Measurements from ENCODE around the gene RXFP2.
A peak's percentile ranks its signal among the peaks of the same experiment; 100 is the strongest.

RXFP2 gene

DNA sequence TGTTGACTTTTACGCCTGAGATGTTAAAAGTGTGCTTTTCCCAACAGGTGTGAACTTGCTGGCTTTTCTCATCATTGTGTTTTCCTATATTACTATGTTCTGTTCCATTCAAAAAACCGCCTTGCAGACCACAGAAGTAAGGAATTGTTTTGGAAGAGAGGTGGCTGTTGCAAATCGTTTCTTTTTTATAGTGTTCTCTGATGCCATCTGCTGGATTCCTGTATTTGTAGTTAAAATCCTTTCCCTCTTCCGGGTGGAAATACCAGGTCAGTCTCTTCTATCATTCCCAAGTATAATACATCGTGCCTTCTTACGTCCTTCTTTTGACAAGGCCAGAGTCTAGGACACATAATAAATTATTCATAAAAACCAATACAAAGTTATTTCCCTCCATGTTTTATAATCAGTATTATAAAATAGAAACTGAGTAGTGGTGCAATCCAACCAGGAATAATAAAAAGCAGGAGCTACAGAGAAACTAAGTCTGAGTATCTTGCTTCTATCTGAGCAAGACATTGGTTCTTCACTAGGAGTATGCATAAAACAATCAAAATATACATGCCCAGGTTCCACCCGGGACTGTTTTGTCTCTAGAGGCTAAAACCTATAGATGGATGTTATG lies 57.9 kb downstream of the RXFP2 start:
- H3K4me3 ChIP-seq (ENCODE audit: low read length), result no peak overlapping the region
- no peaks in the 10 kb centered on the region for H3K36me3 ChIP-seq (ENCODE audit: control insufficient read depth, insufficient read depth, low read length, severe bottlenecking)
- H3K27me3 ChIP-seq (replicated peaks; ENCODE audit: control insufficient read depth, insufficient read depth, low read length), result no peaks in the 10 kb centered on the region
- no peaks in the 10 kb centered on the region for H3K9me3 ChIP-seq (ENCODE audit: control insufficient read depth, low read length)
- H3K9ac ChIP-seq (ENCODE audit: low read length), result peak overlapping the region; percentile 6
- H3K4me1 ChIP-seq (ENCODE audit: control insufficient read depth, insufficient read depth, low read length), result peaks cover 22% of the 10 kb centered on the region
- peak; percentile 81 for DNase-seq (ENCODE audit: low read depth)

DNA sequence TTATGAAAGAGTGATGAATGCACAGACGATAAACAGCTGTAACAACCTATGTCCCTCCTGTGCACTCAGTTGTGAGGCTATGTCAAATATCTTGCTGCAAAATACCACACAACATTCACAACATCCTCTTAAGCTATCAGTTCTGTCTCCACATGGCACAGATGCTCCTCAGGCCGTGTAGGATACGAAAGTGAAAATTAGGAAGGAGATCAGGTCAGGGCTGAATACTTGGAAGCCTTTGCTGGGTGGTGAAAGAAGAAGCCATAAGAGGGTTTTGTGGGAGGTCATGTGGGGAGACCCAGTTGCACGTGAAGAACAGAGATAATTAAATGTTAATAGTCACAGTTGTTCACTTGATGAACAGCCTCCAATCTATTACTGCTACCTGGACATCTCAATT lies 58.9 kb downstream of the RXFP2 start:
- peaks cover 16% of the 10 kb centered on the region for H3K4me1 ChIP-seq (ENCODE audit: control insufficient read depth, insufficient read depth, low read length)
- H3K4me3 ChIP-seq (ENCODE audit: low read length), result no peak overlapping the region
- no peaks in the 10 kb centered on the region for H3K27me3 ChIP-seq (replicated peaks; ENCODE audit: control insufficient read depth, insufficient read depth, low read length)
- H3K9ac ChIP-seq (ENCODE audit: low read length), result no peak overlapping the region
- DNase-seq (ENCODE audit: low read depth), result no peak
- H3K36me3 ChIP-seq (ENCODE audit: control insufficient read depth, insufficient read depth, low read length, severe bottlenecking), result no peaks in the 10 kb centered on the region
- H3K9me3 ChIP-seq (ENCODE audit: control insufficient read depth, low read length), result no peaks in the 10 kb centered on the region

DNA sequence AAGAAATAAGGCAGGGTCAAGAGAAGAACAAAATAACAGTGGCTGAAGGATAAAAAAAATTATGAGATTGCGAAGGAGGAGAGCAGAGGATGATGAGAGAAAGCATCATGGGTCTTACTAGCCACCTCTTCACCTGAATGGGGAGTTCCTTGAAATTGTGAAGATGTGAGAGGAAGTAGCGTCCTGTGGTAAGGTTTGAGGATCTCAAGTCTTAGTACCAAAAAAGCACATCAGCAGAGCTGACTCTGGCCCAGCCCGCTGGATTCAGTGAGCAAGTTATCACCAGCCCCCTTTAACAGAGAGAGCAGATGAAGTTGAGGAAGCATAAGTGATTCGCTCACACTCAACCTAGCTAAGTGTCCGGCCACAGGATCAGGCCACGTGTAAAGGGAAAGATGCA lies 61.8 kb downstream of the RXFP2 start:
- Histone ChIP-seq H3K4me3 (ENCODE audit: low read length) (no peak overlapping the region), H3K27me3 (replicated peaks; ENCODE audit: control insufficient read depth, insufficient read depth, low read length) (no peaks in the 10 kb centered on the region), H3K36me3 (ENCODE audit: control insufficient read depth, insufficient read depth, low read length, severe bottlenecking) (no peaks in the 10 kb centered on the region), H3K9ac (ENCODE audit: low read length) (no peak overlapping the region), H3K9me3 (ENCODE audit: control insufficient read depth, low read length) (no peaks in the 10 kb centered on the region), H3K4me1 (ENCODE audit: control insufficient read depth, insufficient read depth, low read length) (no peaks in the 10 kb centered on the region)
- no peak for DNase-seq (ENCODE audit: low read depth)

DNA sequence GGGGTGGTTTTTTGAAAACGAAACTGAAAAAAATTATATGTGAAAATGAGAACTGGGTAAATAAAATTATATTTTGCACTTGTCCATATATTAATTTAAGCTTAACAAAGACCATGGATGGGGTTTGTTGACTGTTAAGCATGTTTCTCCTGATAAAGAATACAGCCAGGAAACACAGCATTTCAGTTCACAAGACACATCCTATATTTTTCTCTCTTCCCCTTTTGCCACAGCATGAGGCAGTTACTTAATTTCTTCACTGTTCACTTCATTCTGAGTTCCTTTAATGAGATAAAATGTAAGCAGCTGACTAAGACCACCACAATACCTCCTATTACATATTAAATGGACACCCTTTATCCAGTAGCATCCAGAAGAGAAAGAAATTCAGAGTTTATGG lies 64.0 kb downstream of the RXFP2 start:
- no peak overlapping the region for H3K4me3 ChIP-seq (ENCODE audit: low read length)
- H3K9ac ChIP-seq (ENCODE audit: low read length), result no peak overlapping the region
- DNase-seq (ENCODE audit: low read depth), result no peak
- no peaks in the 10 kb centered on the region for H3K36me3 ChIP-seq (ENCODE audit: control insufficient read depth, insufficient read depth, low read length, severe bottlenecking)
- H3K9me3 ChIP-seq (ENCODE audit: control insufficient read depth, low read length), result no peaks in the 10 kb centered on the region
- H3K4me1 ChIP-seq (ENCODE audit: control insufficient read depth, insufficient read depth, low read length), result peaks cover 4% of the 10 kb centered on the region
- H3K27me3 ChIP-seq (replicated peaks; ENCODE audit: control insufficient read depth, insufficient read depth, low read length), result no peaks in the 10 kb centered on the region

DNA sequence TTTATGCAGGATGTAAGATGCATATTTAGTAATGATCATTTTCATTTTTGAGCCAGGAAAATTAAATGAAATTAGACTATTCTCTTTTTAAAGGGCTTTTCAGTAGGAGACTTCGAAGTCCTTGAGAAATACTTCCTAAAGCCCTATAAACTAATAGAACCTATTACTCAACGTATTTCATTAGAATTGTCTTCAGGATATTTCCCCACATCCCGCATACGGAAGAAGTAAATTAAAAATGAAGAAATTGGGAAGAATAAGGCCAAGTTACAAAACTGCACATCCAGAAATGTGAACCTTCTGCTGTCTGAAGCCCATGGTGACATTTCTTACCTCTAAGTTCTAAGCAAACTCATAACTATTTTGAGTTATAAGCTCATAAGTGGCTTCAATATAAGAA lies 66.5 kb downstream of the RXFP2 start:
- no peaks in the 10 kb centered on the region for H3K9me3 ChIP-seq (ENCODE audit: control insufficient read depth, low read length)
- H3K27me3 ChIP-seq (replicated peaks; ENCODE audit: control insufficient read depth, insufficient read depth, low read length), result no peaks in the 10 kb centered on the region
- peaks cover 4% of the 10 kb centered on the region for H3K4me1 ChIP-seq (ENCODE audit: control insufficient read depth, insufficient read depth, low read length)
- DNase-seq (ENCODE audit: low read depth), result no peak
- H3K9ac ChIP-seq (ENCODE audit: low read length), result no peak overlapping the region
- H3K36me3 ChIP-seq (ENCODE audit: control insufficient read depth, insufficient read depth, low read length, severe bottlenecking), result no peaks in the 10 kb centered on the region
- no peak overlapping the region for H3K4me3 ChIP-seq (ENCODE audit: low read length)

DNA sequence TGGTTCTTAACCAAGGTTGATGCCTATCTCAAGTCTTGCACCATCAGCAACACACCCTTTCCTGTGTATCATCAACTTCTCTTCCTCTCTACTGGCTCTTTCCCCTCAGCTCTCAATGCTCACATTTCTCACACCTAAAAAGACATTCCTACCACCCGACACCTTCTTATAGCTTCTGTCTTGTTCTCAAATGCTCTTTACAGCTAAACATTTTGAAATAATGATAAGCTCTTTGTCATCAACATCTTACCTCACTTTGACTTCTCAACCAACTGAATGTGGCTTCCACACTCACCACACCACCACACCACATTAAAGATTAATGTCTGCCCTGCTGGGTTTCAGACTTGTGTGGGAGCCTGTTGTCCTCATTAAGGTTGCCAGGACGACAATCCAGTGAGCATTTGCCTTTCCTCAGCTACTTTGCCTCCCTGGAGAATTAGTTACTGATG lies 67.8 kb downstream of the RXFP2 start:
- Histone ChIP-seq H3K36me3 (ENCODE audit: control insufficient read depth, insufficient read depth, low read length, severe bottlenecking) (no peaks in the 10 kb centered on the region), H3K9me3 (ENCODE audit: control insufficient read depth, low read length) (no peaks in the 10 kb centered on the region), H3K27me3 (replicated peaks; ENCODE audit: control insufficient read depth, insufficient read depth, low read length) (no peaks in the 10 kb centered on the region), H3K4me3 (ENCODE audit: low read length) (no peak overlapping the region), H3K4me1 (ENCODE audit: control insufficient read depth, insufficient read depth, low read length) (peaks cover 4% of the 10 kb centered on the region), H3K9ac (ENCODE audit: low read length) (no peak overlapping the region)
- no peak for DNase-seq (ENCODE audit: low read depth)

DNA sequence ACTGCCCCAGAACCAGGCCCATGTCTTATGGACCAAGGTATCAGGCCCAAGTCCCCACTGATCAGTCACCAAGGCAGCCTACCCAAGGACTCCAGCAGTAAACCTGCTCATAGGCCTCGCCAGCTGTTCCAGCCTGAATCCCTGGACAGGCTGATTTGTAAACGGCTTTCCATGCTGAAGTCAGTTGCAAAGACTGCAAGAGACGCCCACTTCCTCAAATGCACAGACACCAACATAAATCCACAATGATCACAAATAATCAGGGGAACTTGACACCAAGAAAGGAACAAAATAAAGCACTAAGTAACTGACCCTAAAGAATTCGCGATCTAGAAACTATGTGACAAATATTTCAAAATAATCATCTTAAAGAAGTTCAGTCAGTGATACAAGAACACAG lies 75.2 kb downstream of the RXFP2 start:
- Histone ChIP-seq H3K9ac (ENCODE audit: low read length) (no peak overlapping the region), H3K4me1 (ENCODE audit: control insufficient read depth, insufficient read depth, low read length) (no peaks in the 10 kb centered on the region), H3K4me3 (ENCODE audit: low read length) (no peak overlapping the region), H3K9me3 (ENCODE audit: control insufficient read depth, low read length) (peaks cover 22% of the 10 kb centered on the region), H3K27me3 (replicated peaks; ENCODE audit: control insufficient read depth, insufficient read depth, low read length) (no peaks in the 10 kb centered on the region), H3K36me3 (ENCODE audit: control insufficient read depth, insufficient read depth, low read length, severe bottlenecking) (no peaks in the 10 kb centered on the region)
- DNase-seq (ENCODE audit: low read depth), result no peak

DNA sequence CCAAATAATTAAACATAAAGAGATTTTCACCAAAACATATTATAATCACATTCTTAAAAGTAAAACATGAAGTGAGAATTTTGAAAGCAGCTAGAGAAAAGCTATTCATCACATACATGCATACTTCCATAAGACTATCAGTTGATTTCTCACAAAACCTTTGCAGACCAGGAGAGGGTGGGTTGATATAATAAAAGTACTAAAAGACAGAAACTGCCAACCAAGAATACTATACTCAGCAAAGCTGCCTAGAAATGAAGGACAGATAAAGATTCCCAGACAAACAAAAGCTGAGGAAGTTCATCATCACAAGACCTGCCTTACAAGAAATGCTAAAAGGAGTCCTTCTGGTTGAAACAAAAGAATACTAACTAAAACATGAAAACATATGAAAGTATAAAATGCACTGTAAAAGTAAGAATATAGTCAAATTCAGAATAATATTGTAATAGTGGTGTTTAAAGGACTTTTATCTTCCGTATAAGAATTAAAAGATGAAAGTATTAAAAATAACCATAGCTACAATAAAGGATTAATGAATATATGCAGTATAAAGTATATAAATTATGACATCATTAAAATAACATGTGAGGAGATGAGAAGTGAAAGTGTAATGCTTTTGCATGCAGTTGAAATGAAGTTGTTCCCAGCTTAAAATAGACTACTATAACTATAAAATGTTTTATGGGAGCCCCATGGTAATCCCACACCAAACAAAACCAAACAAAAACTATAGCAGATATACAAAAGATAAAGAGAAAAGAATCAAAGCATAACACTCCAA lies 76.2 kb downstream of the RXFP2 start:
- no peak for DNase-seq (ENCODE audit: low read depth)
- Histone ChIP-seq H3K36me3 (ENCODE audit: control insufficient read depth, insufficient read depth, low read length, severe bottlenecking) (no peaks in the 10 kb centered on the region), H3K9ac (ENCODE audit: low read length) (no peak overlapping the region), H3K4me1 (ENCODE audit: control insufficient read depth, insufficient read depth, low read length) (no peaks in the 10 kb centered on the region), H3K27me3 (replicated peaks; ENCODE audit: control insufficient read depth, insufficient read depth, low read length) (no peaks in the 10 kb centered on the region), H3K9me3 (ENCODE audit: control insufficient read depth, low read length) (peaks cover 22% of the 10 kb centered on the region), H3K4me3 (ENCODE audit: low read length) (no peak overlapping the region)

DNA sequence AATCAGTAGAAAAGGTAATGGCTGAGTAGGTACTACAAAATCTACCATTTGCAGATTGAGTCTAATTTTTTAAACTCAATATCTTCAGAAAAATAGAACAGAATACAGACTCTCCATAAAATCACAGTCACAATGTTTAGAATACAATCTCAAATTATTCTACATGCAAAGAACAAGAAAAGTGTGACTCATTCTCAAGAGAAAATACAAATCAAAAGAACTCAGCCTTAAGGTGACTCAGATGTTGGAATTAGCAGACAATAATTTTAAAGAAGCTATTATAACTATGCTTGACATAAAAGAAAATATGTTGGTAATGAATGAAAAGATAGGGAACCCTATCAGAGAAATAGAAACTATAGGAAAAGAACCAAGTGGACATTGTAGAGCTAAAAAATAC lies 78.9 kb downstream of the RXFP2 start:
- no peak overlapping the region for H3K4me3 ChIP-seq (ENCODE audit: low read length)
- H3K9ac ChIP-seq (ENCODE audit: low read length), result no peak overlapping the region
- H3K9me3 ChIP-seq (ENCODE audit: control insufficient read depth, low read length), result peaks cover 22% of the 10 kb centered on the region
- H3K27me3 ChIP-seq (replicated peaks; ENCODE audit: control insufficient read depth, insufficient read depth, low read length), result no peaks in the 10 kb centered on the region
- H3K4me1 ChIP-seq (ENCODE audit: control insufficient read depth, insufficient read depth, low read length), result no peaks in the 10 kb centered on the region
- no peaks in the 10 kb centered on the region for H3K36me3 ChIP-seq (ENCODE audit: control insufficient read depth, insufficient read depth, low read length, severe bottlenecking)
- DNase-seq (ENCODE audit: low read depth), result no peak

DNA sequence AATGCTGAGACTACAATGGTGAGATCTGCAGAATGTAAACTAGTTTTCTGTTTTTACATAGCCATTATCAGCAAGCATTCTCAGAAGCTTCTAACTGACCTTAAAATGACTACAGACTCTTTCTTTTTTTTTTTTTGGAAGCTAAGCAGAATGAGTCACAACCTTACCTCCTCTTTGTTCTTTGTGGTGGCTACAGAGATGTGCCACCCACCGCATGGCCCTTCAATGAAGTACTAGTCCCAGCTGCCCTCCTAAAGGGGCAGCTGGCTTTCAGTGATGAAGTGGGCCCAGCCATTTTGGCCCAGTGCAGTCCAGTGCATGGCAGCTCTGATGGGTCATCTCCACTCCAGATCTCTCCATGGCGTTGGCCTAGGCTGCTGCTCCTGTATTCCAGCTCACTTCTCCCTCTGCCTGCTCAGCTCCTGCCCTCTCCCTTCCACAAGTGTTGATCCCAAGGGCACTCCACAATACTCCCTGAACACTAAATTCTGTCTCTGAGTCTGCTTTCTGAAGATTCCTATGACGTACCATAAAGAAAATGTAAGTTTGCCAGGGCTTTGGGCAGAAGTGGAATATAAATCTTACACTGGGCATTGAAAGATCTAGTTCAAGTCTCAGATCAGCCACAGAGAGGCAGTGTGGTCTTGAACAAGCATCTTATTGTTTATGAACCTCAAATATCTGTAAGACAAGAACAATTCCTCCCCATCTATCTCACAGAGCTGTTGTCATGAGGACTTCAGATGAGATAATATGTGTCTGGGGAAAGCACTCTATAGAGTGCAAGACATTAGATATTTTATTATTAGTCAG lies 85.6 kb downstream of the RXFP2 start:
- no peaks in the 10 kb centered on the region for H3K9me3 ChIP-seq (ENCODE audit: control insufficient read depth, low read length)
- no peak overlapping the region for H3K4me3 ChIP-seq (ENCODE audit: low read length)
- no peaks in the 10 kb centered on the region for H3K4me1 ChIP-seq (ENCODE audit: control insufficient read depth, insufficient read depth, low read length)
- DNase-seq (ENCODE audit: low read depth), result peak; percentile 69
- no peak overlapping the region for H3K9ac ChIP-seq (ENCODE audit: low read length)
- no peaks in the 10 kb centered on the region for H3K27me3 ChIP-seq (replicated peaks; ENCODE audit: control insufficient read depth, insufficient read depth, low read length)
- H3K36me3 ChIP-seq (ENCODE audit: control insufficient read depth, insufficient read depth, low read length, severe bottlenecking), result no peaks in the 10 kb centered on the region

DNA sequence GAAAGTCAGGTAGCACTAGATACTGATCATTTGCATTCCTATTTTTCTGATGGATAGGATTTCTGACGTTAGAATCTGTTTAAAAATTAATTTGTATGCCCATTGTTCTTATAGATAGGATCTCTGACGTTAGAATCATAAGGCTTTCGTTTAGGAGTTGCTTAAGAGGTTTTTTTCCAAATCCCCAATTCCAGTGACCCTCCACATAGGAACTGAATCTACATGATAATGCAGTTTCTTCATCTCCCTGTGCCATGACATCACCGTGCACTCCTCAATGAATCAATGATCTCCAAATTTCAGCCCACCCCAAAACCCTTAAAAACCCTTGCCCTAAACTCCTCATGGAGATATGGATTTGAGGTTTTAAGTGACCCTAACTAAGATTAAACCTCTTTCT lies 87.2 kb downstream of the RXFP2 start:
- no peaks in the 10 kb centered on the region for H3K4me1 ChIP-seq (ENCODE audit: control insufficient read depth, insufficient read depth, low read length)
- no peaks in the 10 kb centered on the region for H3K27me3 ChIP-seq (replicated peaks; ENCODE audit: control insufficient read depth, insufficient read depth, low read length)
- no peak for DNase-seq (ENCODE audit: low read depth)
- no peaks in the 10 kb centered on the region for H3K9me3 ChIP-seq (ENCODE audit: control insufficient read depth, low read length)
- no peak overlapping the region for H3K4me3 ChIP-seq (ENCODE audit: low read length)
- H3K9ac ChIP-seq (ENCODE audit: low read length), result no peak overlapping the region
- no peaks in the 10 kb centered on the region for H3K36me3 ChIP-seq (ENCODE audit: control insufficient read depth, insufficient read depth, low read length, severe bottlenecking)

Measured in adipocyte (in vitro differentiated cells).